HAP-1 (cell line): ENCODE data around the gene RASAL2.

ENCODE experiments used
- DNase-seq, 2 experiments: peaks; one replicate each; pipeline ENCODE4 v3.0.0-alpha.2; 2016 to 2020; ENCODE audit warnings: low spot score in 2 of 2
- H3K27me3 ChIP-seq: fragments of 250-450 bp; sonication (Bioruptor Pico); 2 replicates; pipeline ENCODE4 v1.5.1; 2020; ENCODE audit warnings: low read depth, mild to moderate bottlenecking, moderate library complexity
- H3K36me3 ChIP-seq: fragments of 250-450 bp; sonication (Bioruptor Pico); replicated peaks from 2 replicates; pipeline ENCODE4 v1.5.1; 2020; ENCODE audit warnings: mild to moderate bottlenecking
- H3K4me1 ChIP-seq: fragments of 250-450 bp; sonication (Bioruptor Pico); 2 replicates; pipeline ENCODE4 v1.5.1; 2020; ENCODE audit warnings: mild to moderate bottlenecking
- H3K4me3 ChIP-seq: fragments of 250-450 bp; sonication (Bioruptor Pico); 2 replicates; pipeline ENCODE4 v1.5.1; 2020; ENCODE audit warnings: mild to moderate bottlenecking, moderate library complexity
- H3K9me3 ChIP-seq: fragments of 250-450 bp; sonication (Bioruptor Pico); 2 replicates; pipeline ENCODE4 v1.5.1; 2020; ENCODE audit warnings: mild to moderate bottlenecking, moderate library complexity
- in situ Hi-C: fragments of 300-500 bp; cut with MboI; formaldehyde crosslinking; loops from 3 replicates; pipeline ENCODE4 v1.14.3; 2020; ENCODE audit warnings: low sequenced_read_pairs, inconsistent platforms, mixed read lengths

RASAL2 gene

DNA sequence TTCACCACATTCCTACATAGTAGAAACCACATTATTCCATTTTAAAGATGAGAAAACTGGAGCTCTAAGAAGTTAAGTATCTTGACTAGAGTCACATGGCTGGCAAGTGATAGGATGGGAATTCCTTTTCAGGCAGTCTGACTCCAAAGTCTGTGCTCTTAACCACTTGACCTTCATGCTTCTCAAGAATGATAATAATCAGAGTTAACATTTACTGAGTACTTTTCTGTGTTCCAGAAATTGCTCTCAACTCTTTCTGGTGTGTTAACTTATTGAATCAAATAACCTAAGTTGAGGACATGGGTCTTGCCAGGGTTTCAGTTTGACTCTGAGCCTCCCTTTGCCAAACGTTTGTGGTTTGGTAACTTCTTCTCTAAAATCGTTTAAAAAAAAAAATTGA is 169.4 kb downstream of the RASAL2 start:
- H3K9me3 ChIP-seq, result no peaks in the 10 kb centered on the region
- no peak for DNase-seq
- H3K4me3 ChIP-seq, result no peak overlapping the region
- peaks cover 60% of the 10 kb centered on the region for H3K4me1 ChIP-seq
- in situ Hi-C loops, result no loop called here
- H3K36me3 ChIP-seq, result no peaks in the 10 kb centered on the region
- H3K27me3 ChIP-seq, result no peaks in the 10 kb centered on the region

DNA sequence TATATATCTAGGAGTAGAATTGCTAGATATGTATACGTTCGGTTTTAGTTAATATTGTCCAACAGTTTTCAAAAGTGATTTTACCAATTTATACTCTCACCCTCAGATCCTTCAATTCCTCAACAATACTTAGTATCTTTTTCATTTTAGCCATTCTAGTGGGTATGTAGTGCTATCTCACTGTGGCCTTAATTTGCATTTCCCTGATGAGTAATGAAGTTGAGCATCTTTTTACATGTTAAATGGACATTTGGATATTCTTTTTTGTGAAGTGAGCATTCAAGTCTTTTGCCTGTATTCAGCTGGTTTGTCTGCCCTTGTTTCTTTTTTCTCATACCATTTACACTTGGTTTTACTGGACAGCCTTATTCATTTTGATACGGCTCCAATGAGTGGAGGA is 172.2 kb downstream of the RASAL2 start:
- no peaks in the 10 kb centered on the region for H3K36me3 ChIP-seq
- no peak overlapping the region for H3K4me3 ChIP-seq
- H3K9me3 ChIP-seq, result no peaks in the 10 kb centered on the region
- no peak for DNase-seq
- in situ Hi-C loops, result no loop called here
- H3K4me1 ChIP-seq, result peaks cover 65% of the 10 kb centered on the region
- no peaks in the 10 kb centered on the region for H3K27me3 ChIP-seq

DNA sequence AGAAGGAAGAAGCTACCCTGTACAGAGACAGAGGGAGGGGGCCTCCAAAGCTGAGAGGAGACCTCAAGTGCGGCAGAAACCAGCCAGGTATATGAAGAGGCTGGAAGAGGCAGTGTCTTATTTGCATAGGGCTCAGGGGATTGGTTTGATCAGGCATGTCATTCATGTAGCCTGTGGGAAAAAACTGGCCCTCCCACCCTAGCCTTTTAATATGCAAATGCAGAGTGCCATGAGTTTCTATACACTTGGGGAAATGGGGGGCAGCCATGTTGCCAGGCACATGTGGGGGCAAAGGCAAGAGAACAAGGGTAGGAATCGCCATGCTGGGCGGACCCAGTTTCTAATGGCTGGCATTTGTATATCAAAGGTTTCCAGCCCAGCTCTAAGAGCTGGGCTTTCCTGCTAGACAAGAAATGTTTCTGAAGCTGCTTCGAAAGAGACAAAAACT is 172.7 kb downstream of the RASAL2 start:
- DNase-seq, result peak; percentile 38 to 62
- Histone ChIP-seq H3K4me1 (peaks cover 65% of the 10 kb centered on the region), H3K36me3 (no peaks in the 10 kb centered on the region), H3K27me3 (no peaks in the 10 kb centered on the region), H3K4me3 (no peak overlapping the region), H3K9me3 (no peaks in the 10 kb centered on the region)
- in situ Hi-C loops, result no loop called here

DNA sequence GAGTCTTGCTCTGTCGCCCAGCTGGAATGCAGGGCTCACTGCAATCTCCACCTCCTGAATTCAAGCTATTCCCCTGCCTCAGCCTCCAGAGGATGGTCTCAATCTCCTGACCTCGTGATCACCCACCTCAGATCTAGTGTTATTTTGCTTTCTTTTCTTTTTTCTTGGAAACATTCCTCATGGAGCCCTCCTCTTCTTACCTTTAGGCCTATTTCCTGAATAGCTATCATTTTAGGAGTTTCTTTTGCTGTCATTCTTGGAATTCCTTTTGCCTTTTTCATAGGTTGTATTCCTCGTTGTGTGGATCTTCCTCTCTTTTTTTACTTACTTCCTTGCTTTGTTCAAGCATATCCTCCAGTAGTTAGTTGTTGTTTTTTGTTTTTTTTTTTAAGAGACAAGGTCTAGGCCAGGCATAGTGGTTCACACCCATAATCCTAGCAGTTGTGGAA is 173.8 kb downstream of the RASAL2 start:
- peaks cover 65% of the 10 kb centered on the region for H3K4me1 ChIP-seq
- H3K36me3 ChIP-seq, result no peaks in the 10 kb centered on the region
- DNase-seq, result no peak
- in situ Hi-C loops, result no loop called here
- no peaks in the 10 kb centered on the region for H3K9me3 ChIP-seq
- H3K4me3 ChIP-seq, result no peak overlapping the region
- no peaks in the 10 kb centered on the region for H3K27me3 ChIP-seq

GRCh38 chr1:178271471-178271870 is 177.6 kb downstream of the RASAL2 start:
- no peak overlapping the region for H3K4me3 ChIP-seq
- H3K36me3 ChIP-seq, result no peaks in the 10 kb centered on the region
- DNase-seq, result peak in 1 of 2 experiments; percentile 55

GRCh38 chr1:178273707-178274410 is 180.0 kb downstream of the RASAL2 start:
- DNase-seq, result no peak
- in situ Hi-C loops, result loop anchor here (10.0 kb wide), 1 partner anchor 239 kb away; no protein-coding TSS in a partner anchor

More at GRCh38 chr1:178271471-178271870, 177.6 kb downstream of the RASAL2 start:
- in situ Hi-C loops, result loop anchor here (10.0 kb wide), 1 partner anchor 237 kb away; no protein-coding TSS in a partner anchor
- Histone ChIP-seq H3K4me1 (peaks cover 41% of the 10 kb centered on the region), H3K27me3 (no peaks in the 10 kb centered on the region), H3K9me3 (no peaks in the 10 kb centered on the region)

GRCh38 chr1:178275049-178275448 is 181.1 kb downstream of the RASAL2 start:
- Histone ChIP-seq H3K4me3 (no peak overlapping the region), H3K36me3 (no peaks in the 10 kb centered on the region), H3K4me1 (peaks cover 33% of the 10 kb centered on the region), H3K27me3 (no peaks in the 10 kb centered on the region), H3K9me3 (no peaks in the 10 kb centered on the region)
- in situ Hi-C loops, result loop anchor here (10.0 kb wide), 1 partner anchor 240 kb away; no protein-coding TSS in a partner anchor
- no peak for DNase-seq

More at GRCh38 chr1:178273707-178274410, 180.0 kb downstream of the RASAL2 start:
- H3K9me3 ChIP-seq, result no peaks in the 10 kb centered on the region
- H3K27me3 ChIP-seq, result no peaks in the 10 kb centered on the region
- H3K36me3 ChIP-seq, result no peaks in the 10 kb centered on the region
- peaks cover 34% of the 10 kb centered on the region for H3K4me1 ChIP-seq
- no peak overlapping the region for H3K4me3 ChIP-seq

DNA sequence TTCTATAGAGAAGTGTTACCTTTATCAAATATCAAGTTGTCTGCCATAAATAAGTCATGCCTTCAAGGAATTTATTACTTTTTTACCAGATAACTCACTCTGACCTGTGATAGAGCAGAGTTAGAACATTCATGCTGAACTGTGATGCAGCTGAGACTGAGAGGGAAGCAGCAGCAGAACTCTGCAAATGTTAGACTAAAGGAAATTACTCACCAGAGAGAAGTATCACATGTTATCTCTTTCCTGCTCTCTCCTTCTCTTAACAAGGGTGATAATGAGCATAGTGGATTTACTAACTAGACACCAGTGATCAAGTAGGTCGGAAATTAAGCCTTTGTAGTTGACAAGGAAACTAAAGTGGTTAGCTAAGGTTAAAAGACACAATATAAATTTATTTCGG is 181.6 kb downstream of the RASAL2 start:
- in situ Hi-C loops, result loop anchor here (10.0 kb wide), 1 partner anchor 241 kb away; no protein-coding TSS in a partner anchor
- DNase-seq, result no peak
- no peaks in the 10 kb centered on the region for H3K27me3 ChIP-seq
- peaks cover 32% of the 10 kb centered on the region for H3K4me1 ChIP-seq
- no peak overlapping the region for H3K4me3 ChIP-seq
- H3K9me3 ChIP-seq, result no peaks in the 10 kb centered on the region
- H3K36me3 ChIP-seq, result no peaks in the 10 kb centered on the region

GRCh38 chr1:178277793-178278530 is 184.1 kb downstream of the RASAL2 start:
- peaks cover 23% of the 10 kb centered on the region for H3K4me1 ChIP-seq
- in situ Hi-C loops, result loop anchor here (10.0 kb wide), 1 partner anchor 243 kb away; no protein-coding TSS in a partner anchor

GRCh38 chr1:178278916-178279686 is 185.2 kb downstream of the RASAL2 start:
- Histone ChIP-seq H3K4me3 (no peak overlapping the region), H3K9me3 (no peaks in the 10 kb centered on the region), H3K4me1 (peaks cover 17% of the 10 kb centered on the region), H3K27me3 (no peaks in the 10 kb centered on the region), H3K36me3 (no peaks in the 10 kb centered on the region)
- in situ Hi-C loops, result loop anchor here (10.0 kb wide), 1 partner anchor 244 kb away; no protein-coding TSS in a partner anchor
- no peak for DNase-seq

More at GRCh38 chr1:178277793-178278530, 184.1 kb downstream of the RASAL2 start:
- Histone ChIP-seq H3K36me3 (no peaks in the 10 kb centered on the region), H3K9me3 (no peaks in the 10 kb centered on the region), H3K27me3 (no peaks in the 10 kb centered on the region), H3K4me3 (no peak overlapping the region)
- DNase-seq, result no peak

DNA sequence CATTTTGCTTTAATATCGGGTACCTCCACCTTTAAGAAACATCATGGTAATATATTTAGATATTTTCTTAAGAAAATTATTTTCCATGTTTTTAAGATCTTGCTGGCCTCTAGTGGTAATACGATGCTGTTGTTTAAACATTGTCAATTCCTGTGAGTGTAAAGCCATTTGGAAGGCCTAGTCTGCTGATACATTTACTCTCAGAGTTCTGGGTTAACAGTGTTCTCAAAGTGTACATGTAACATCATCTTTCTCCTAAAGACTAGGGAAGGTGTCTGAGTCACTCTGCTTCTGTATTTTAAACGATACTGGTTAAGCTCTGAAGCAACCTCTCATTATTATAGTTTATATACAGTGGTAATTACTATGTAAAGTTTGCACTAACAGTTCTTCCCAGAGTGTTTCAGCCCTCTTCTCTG is 189.1 kb downstream of the RASAL2 start:
- DNase-seq, result no peak
- no peaks in the 10 kb centered on the region for H3K9me3 ChIP-seq
- no peaks in the 10 kb centered on the region for H3K27me3 ChIP-seq
- in situ Hi-C loops, result no loop called here
- no peaks in the 10 kb centered on the region for H3K36me3 ChIP-seq
- no peak overlapping the region for H3K4me3 ChIP-seq
- H3K4me1 ChIP-seq, result peaks cover 14% of the 10 kb centered on the region

DNA sequence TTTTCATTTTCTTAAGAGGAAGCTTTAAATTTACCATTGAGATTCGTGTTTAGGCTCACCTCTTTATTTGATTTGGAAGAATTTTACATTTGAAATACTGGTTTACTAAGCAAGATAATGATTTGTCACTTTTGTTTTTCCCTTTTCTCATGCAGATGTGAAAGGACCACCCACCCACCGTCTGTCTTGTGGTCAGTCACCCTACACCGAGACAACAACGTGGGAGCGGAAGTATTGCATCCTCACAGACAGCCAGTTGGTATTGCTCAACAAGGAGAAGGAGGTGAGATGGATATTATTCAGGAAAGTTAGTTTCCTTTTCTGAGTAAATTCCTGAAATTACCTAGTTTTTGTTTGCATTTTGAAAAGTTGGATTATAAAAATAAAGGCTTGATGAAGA is 189.5 kb downstream of the RASAL2 start:
- in situ Hi-C loops, result no loop called here
- Histone ChIP-seq H3K9me3 (no peaks in the 10 kb centered on the region), H3K27me3 (no peaks in the 10 kb centered on the region), H3K36me3 (no peaks in the 10 kb centered on the region), H3K4me3 (no peak overlapping the region), H3K4me1 (peaks cover 14% of the 10 kb centered on the region)
- DNase-seq, result peak in 1 of 2 experiments; percentile 40

- Histone ChIP-seq H3K4me1 (peaks cover 14% of the 10 kb centered on the region), H3K36me3 (no peaks in the 10 kb centered on the region), H3K9me3 (no peaks in the 10 kb centered on the region), H3K4me3 (no peak overlapping the region), H3K27me3 (no peaks in the 10 kb centered on the region)
- in situ Hi-C loops, result no loop called here
- no peak for DNase-seq
Measured at GRCh38 chr1:178284058-178284457, 190.2 kb downstream of the RASAL2 start.
